ENCODE measurements around the gene PLCXD3. TPM values are rescaled to one million over a fixed set of nuclear protein-coding genes. Genes with fewer than 3 reads are reported as not detected.

Gene PLCXD3
- polyA plus RNA-seq, 1 of the 3 experiments (the other 2 are of a cell fraction) = 0.15 TPM

GRCh38 chr5:41539454-41539853, 29.1 kb upstream of the PLCXD3 start:
- POLR2A ChIA-PET = no interaction called here
- CTCF ChIA-PET = interaction anchor here (1.5 kb wide), 1 partner anchor 16 kb away, joined by 4 read pairs; no protein-coding TSS in a partner anchor

GRCh38 chr5:41537581-41537980, 27.2 kb upstream of the PLCXD3 start:
- Histone ChIP-seq H3K9ac (no peak overlapping the region), H3K27me3 (ENCODE audit: insufficient read depth) (no peaks in the 10 kb centered on the region), H3K4me1 (ENCODE audit: control insufficient read depth in 1 of 2, insufficient read depth in 2 of 2, low read depth in 1 of 2, low read length in 1 of 2) (no peaks in the 10 kb centered on the region; a peak in 1 of 4 replicates), H3K4me3 (ENCODE audit: low read depth in 2 of 2, low read length in 1 of 2) (no peak overlapping the region), H3K4me2 (no peak overlapping the region), H3K9me2 (no peaks in the 10 kb centered on the region), H3K9me3 (no peaks in the 10 kb centered on the region), H3K36me3 (replicated peaks in 1 of 2; ENCODE audit: control insufficient read depth in 1 of 2, insufficient read depth in 2 of 2, low read length in 1 of 2) (no peaks in the 10 kb centered on the region), H3K27ac (ENCODE audit: low read depth in 2 of 2, low read length in 1 of 2) (no peak overlapping the region), H2AFZ (ENCODE audit: low read depth) (no peak overlapping the region), H4K20me1 (ENCODE audit: insufficient read depth) (no peaks in the 10 kb centered on the region), H3K79me2 (ENCODE audit: insufficient read depth) (no peaks in the 10 kb centered on the region), H3F3A (replicated peaks; ENCODE audit: insufficient read depth) (no peaks in the 10 kb centered on the region)
- no peak for DNase-seq
- CTCF ChIA-PET = no interaction called here
- WGBS (ENCODE audit: low lambda C conversion rate) = 53% methylated on average over 4 of the region's 4 CpGs
- no peak for TF ChIP-seq USF2 (IDR thresholded peaks at IDR 0.05; ENCODE audit: borderline replicate concordance, low read depth, low read length)
- TF ChIP-seq POLR2AphosphoS5 (IDR thresholded peaks at IDR 0.05; ENCODE audit: low read depth, low read length) = no peak
- no peak for TF ChIP-seq NFIC (IDR thresholded peaks at IDR 0.05; ENCODE audit: borderline replicate concordance)
- no peak for TF ChIP-seq SMC3 (IDR thresholded peaks at IDR 0.05; ENCODE audit: low read depth, low read length)
- POLR2A ChIA-PET = no interaction called here

More at GRCh38 chr5:41539454-41539853, 29.1 kb upstream of the PLCXD3 start:
- Histone ChIP-seq H3K9me3 (no peaks in the 10 kb centered on the region), H3K9ac (no peak overlapping the region), H3K4me2 (no peak overlapping the region), H3K36me3 (replicated peaks in 1 of 2; ENCODE audit: control insufficient read depth in 1 of 2, insufficient read depth in 2 of 2, low read length in 1 of 2) (no peaks in the 10 kb centered on the region), H4K20me1 (ENCODE audit: insufficient read depth) (no peaks in the 10 kb centered on the region), H3K4me3 (ENCODE audit: low read depth in 2 of 2, low read length in 1 of 2) (no peak overlapping the region), H3K79me2 (ENCODE audit: insufficient read depth) (no peaks in the 10 kb centered on the region), H3K4me1 (ENCODE audit: control insufficient read depth in 1 of 2, insufficient read depth in 2 of 2, low read depth in 1 of 2, low read length in 1 of 2) (no peaks in the 10 kb centered on the region; a peak in 1 of 4 replicates), H3F3A (replicated peaks; ENCODE audit: insufficient read depth) (no peaks in the 10 kb centered on the region), H2AFZ (ENCODE audit: low read depth) (no peak overlapping the region), H3K9me2 (no peaks in the 10 kb centered on the region), H3K27me3 (ENCODE audit: insufficient read depth) (no peaks in the 10 kb centered on the region), H3K27ac (ENCODE audit: low read depth in 2 of 2, low read length in 1 of 2) (no peak overlapping the region)
- DNase-seq = no peak
- TF ChIP-seq PBX3 (IDR thresholded peaks at IDR 0.05) = no peak
- 0 out of 2 replicates have a peak, but pooled peaks have one; percentile 10 for TF ChIP-seq CTCF (IDR thresholded peaks at IDR 0.05)
- TF ChIP-seq TEAD4 (IDR thresholded peaks at IDR 0.05; ENCODE audit: borderline replicate concordance, insufficient read depth) = no peak
- peak; percentile 29; the same call in 1 of the 2 replicates for TF ChIP-seq RAD21 (IDR thresholded peaks at IDR 0.05; ENCODE audit: low read length)
- no peak for TF ChIP-seq ELF1 (IDR thresholded peaks at IDR 0.05)
- TF ChIP-seq POLR2AphosphoS5 (IDR thresholded peaks at IDR 0.05; ENCODE audit: low read depth, low read length) = no peak
- WGBS (ENCODE audit: low lambda C conversion rate) = 88% methylated on average over 2 of the region's 2 CpGs

All from SK-N-SH (cell line).